A549 (cell line): ENCODE measurements around the gene PARP8.

Experiments used
- CEBPB ChIP-seq, 2 experiments: fragments of >200 bp in 1 of 2; sonication (Bioruptor Twin) in 1 of 2; formaldehyde crosslinking in 1 of 2; IDR thresholded peaks; 2 replicates each; pipeline ENCODE4 v1.6.1; 2012 to 2016
- KDM1A ChIP-seq: fragments of 200-600 bp; sonication (generic); IDR thresholded peaks from 2 replicates; pipeline ENCODE4 v1.6.1; 2016; ENCODE audit warnings: low read depth, mild to moderate bottlenecking
- MYC ChIP-seq: IDR thresholded peaks from 2 replicates; pipeline ENCODE4 v1.6.1; 2012; ENCODE audit warnings: mild to moderate bottlenecking, inconsistent platforms, low read length, improper control_type of control experiment, borderline replicate concordance
- RCOR1 ChIP-seq: fragments of 150-350 bp; IDR thresholded peaks from 2 replicates; pipeline ENCODE4 v1.6.1; 2014; ENCODE audit warnings: antibody characterized with exemption, low read length, low read depth
- TF ChIP-seq, protein P1 (sequence below): fragments of >200 bp; sonication (Bioruptor Twin); formaldehyde crosslinking; IDR thresholded peaks from 3 replicates; pipeline ENCODE4 v1.5.1; 2016

DNA sequence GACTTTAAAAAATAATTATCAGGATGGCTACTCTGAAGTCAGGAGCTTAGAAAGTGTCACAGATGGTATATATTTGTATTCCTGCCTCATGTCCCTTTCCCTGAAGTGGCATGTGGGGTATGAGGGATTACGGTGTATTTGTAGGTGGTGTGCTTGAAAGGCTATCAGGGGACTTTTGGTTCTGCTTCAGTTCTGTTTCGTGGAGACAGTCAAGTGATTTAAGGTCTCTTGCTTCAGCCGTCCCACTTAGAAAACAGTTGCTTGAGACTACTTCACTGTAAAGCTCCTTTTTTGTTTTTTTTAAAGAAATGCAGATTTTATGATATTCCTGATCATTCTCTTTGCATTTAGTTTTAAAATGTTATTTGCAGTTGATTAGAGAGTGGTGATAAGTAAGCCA, 18.3 kb downstream of the PARP8 start:
- TF ChIP-seq, protein P1, sequence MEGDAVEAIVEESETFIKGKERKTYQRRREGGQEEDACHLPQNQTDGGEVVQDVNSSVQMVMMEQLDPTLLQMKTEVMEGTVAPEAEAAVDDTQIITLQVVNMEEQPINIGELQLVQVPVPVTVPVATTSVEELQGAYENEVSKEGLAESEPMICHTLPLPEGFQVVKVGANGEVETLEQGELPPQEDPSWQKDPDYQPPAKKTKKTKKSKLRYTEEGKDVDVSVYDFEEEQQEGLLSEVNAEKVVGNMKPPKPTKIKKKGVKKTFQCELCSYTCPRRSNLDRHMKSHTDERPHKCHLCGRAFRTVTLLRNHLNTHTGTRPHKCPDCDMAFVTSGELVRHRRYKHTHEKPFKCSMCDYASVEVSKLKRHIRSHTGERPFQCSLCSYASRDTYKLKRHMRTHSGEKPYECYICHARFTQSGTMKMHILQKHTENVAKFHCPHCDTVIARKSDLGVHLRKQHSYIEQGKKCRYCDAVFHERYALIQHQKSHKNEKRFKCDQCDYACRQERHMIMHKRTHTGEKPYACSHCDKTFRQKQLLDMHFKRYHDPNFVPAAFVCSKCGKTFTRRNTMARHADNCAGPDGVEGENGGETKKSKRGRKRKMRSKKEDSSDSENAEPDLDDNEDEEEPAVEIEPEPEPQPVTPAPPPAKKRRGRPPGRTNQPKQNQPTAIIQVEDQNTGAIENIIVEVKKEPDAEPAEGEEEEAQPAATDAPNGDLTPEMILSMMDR: no peak
- no peak for TF ChIP-seq CEBPB (IDR thresholded peaks at IDR 0.05)
- no peak for TF ChIP-seq MYC
- TF ChIP-seq RCOR1: no peak
- no peak for TF ChIP-seq KDM1A
